Endothelial cell of umbilical vein (primary cell): Measurements from ENCODE around the gene HRH2. TPM values are rescaled to one million over a fixed set of nuclear protein-coding genes. Genes with fewer than 3 reads are reported as not detected.

Experiments used
- BruUV-seq: library from RNA; stranded (reverse); fragments of 400-500 nt; replicated peaks from 2 replicates; lab custom pipeline; 2021; lab: Mats Ljungman, UMichigan
- CTCF ChIA-PET: fragments of 300-600, 350-600 bp; sonication (Branson Sonifier 250); formaldehyde crosslinking; loops from one replicate; lab custom pipeline; 2021; ENCODE audit warnings: antibody characterized with exemption, inconsistent platforms; lab: Charles Lee
- POLR2A ChIA-PET: fragments of 300-600, 350-600 bp; sonication (Branson Sonifier 250); formaldehyde crosslinking; loops from one replicate; lab custom pipeline; 2021; ENCODE audit warnings: antibody characterized with exemption, inconsistent platforms; lab: Charles Lee
- DNase-seq: peaks from one replicate; pipeline ENCODE4 v3.0.0-alpha.2; 2011; ENCODE audit warnings: low read depth, low spot score
- FAIRE-seq: peaks from 2 replicates; lab custom pipeline; 2011; peaks lifted over from hg19 to GRCh38; lab: Jason Lieb, UNC
- H2AFZ ChIP-seq: 2 replicates; pipeline ENCODE4 v1.6.0; 2012; ENCODE audit warnings: low read depth, low read length, control low read depth, inconsistent platforms
- H3K27ac ChIP-seq: 2 replicates; pipeline ENCODE4 v1.5.1; 2011; ENCODE audit warnings: low read depth, mild to moderate bottlenecking, control low read depth, low read length, moderate library complexity; ENCODE audit not compliant: insufficient read depth
- H3K27me3 ChIP-seq, 2 experiments: 2 replicates each; pipeline versions ENCODE4 v1.6.0 to v1.6.1; 2011; ENCODE audit warnings: low read length in 2 of 2, mixed read lengths in 1 of 2; ENCODE audit not compliant: control insufficient read depth in 2 of 2, insufficient read depth in 2 of 2
- H3K36me3 ChIP-seq, 2 experiments: 2 replicates in 1 of 2; 3 replicates in 1 of 2; pipeline ENCODE4 v1.5.1; 2011; ENCODE audit warnings: low read length in 2 of 2, mild to moderate bottlenecking in 1 of 2, moderate library complexity in 1 of 2; ENCODE audit not compliant: control insufficient read depth in 2 of 2, insufficient read depth in 2 of 2; ENCODE audit errors: extremely low read depth in 1 of 2
- H3K4me1 ChIP-seq: 3 replicates; pipeline ENCODE4 v1.5.1; 2011; ENCODE audit warnings: mild to moderate bottlenecking, low read length; ENCODE audit not compliant: control insufficient read depth, insufficient read depth; ENCODE audit errors: extremely low read depth
- H3K4me2 ChIP-seq: 2 replicates; pipeline ENCODE4 v1.6.1; 2011; ENCODE audit warnings: low read length, control low read depth, mixed read lengths; ENCODE audit not compliant: insufficient read depth
- H3K4me3 ChIP-seq, 3 experiments: fragments of 200-600 bp in 1 of 3; sonication (generic), shearing (Covaris generic) in 1 of 3; replicated peaks in 1 of 3; 2 replicates each; pipeline ENCODE4 v1.5.1; 2011 to 2016; ENCODE audit warnings: control low read depth in 3 of 3, low read length in 3 of 3, mild to moderate bottlenecking in 2 of 3, inconsistent platforms in 1 of 3, low read depth in 1 of 3, moderate library complexity in 1 of 3; ENCODE audit not compliant: insufficient read depth in 1 of 3
- H3K79me2 ChIP-seq: 2 replicates; pipeline ENCODE4 v1.6.0; 2012; ENCODE audit warnings: low read length, inconsistent platforms; ENCODE audit not compliant: control insufficient read depth, insufficient read depth
- H3K9ac ChIP-seq: replicated peaks from 2 replicates; pipeline ENCODE3; 2011; ENCODE audit warnings: low read length, control low read depth; ENCODE audit not compliant: insufficient read depth; ENCODE audit errors: extremely low read depth
- H3K9me1 ChIP-seq: replicated peaks from 3 replicates; pipeline ENCODE4 v1.6.0; 2011; ENCODE audit warnings: mild to moderate bottlenecking, low read length; ENCODE audit not compliant: control insufficient read depth, insufficient read depth; ENCODE audit errors: extremely low read depth
- H3K9me3 ChIP-seq: replicated peaks from 2 replicates; pipeline ENCODE4 v1.5.1; 2012; ENCODE audit warnings: low read length, inconsistent platforms; ENCODE audit not compliant: control insufficient read depth, insufficient read depth
- H4K20me1 ChIP-seq: replicated peaks from 2 replicates; pipeline ENCODE3; 2011; ENCODE audit warnings: mild to moderate bottlenecking, low read length; ENCODE audit not compliant: control insufficient read depth, insufficient read depth; ENCODE audit errors: extremely low read depth
- CTCF ChIP-seq, 2 donors: IDR thresholded peaks; 1 replicate in 1 of 2; 2 replicates in 1 of 2; pipeline ENCODE4 v1.5.1; 2011; ENCODE audit warnings: low read length in 2 of 2, mild to moderate bottlenecking in 2 of 2, moderate library complexity in 2 of 2, control low read depth in 1 of 2, inconsistent platforms in 1 of 2, low read depth in 1 of 2; ENCODE audit not compliant: insufficient read depth in 1 of 2; ENCODE audit errors: extremely low read depth in 1 of 2
- EZH2 ChIP-seq: IDR thresholded peaks from 2 replicates; pipeline ENCODE4 v1.6.1; 2012; ENCODE audit warnings: borderline replicate concordance, low read depth, mild to moderate bottlenecking, moderate library complexity, low read length, inconsistent platforms; ENCODE audit not compliant: severe bottlenecking
- FOS ChIP-seq: IDR thresholded peaks from 2 replicates; pipeline ENCODE4 v1.6.1; 2011; ENCODE audit warnings: mild to moderate bottlenecking, low read length, moderate library complexity, borderline replicate concordance; ENCODE audit not compliant: insufficient read depth
- GATA2 ChIP-seq: IDR thresholded peaks from 2 replicates; pipeline ENCODE4 v1.7.0; 2011; ENCODE audit warnings: low read depth, mild to moderate bottlenecking, moderate library complexity, mixed read lengths, low read length; ENCODE audit not compliant: insufficient read length, insufficient read depth
- JUN ChIP-seq: IDR thresholded peaks from 2 replicates; pipeline ENCODE4 v1.6.1; 2011; ENCODE audit warnings: borderline replicate concordance, low read depth; ENCODE audit not compliant: insufficient read length, insufficient read depth
- MAX ChIP-seq: IDR thresholded peaks from 2 replicates; pipeline ENCODE4 v1.6.1; 2011; ENCODE audit not compliant: insufficient read depth, insufficient read length
- MYC ChIP-seq: IDR thresholded peaks from one replicate; pipeline ENCODE4 v1.6.1; 2011; ENCODE audit warnings: mild to moderate bottlenecking, low read depth, low read length
- POLR2A ChIP-seq: IDR thresholded peaks from 2 replicates; pipeline ENCODE4 v1.6.1; 2012; ENCODE audit warnings: low read depth, mild to moderate bottlenecking, control low read depth, low read length
- POLR2AphosphoS5 ChIP-seq: IDR thresholded peaks from 2 replicates; pipeline ENCODE4 v1.6.1; 2012; ENCODE audit warnings: low read depth, mild to moderate bottlenecking, control low read depth, low read length, moderate library complexity; ENCODE audit not compliant: insufficient read depth
- dilution Hi-C: fragments of 300-500 bp; cut with MboI; formaldehyde crosslinking; loops from one replicate; pipeline ENCODE4 v1.15.0; 2019; ENCODE audit warnings: low sequenced_read_pairs; ENCODE audit not compliant: extremely low pct_ligation_motif_present
- intact Hi-C: fragments of 100-400 bp; cut with micrococcal nuclease; formaldehyde crosslinking; loops from one replicate; pipeline ENCODE4 v1.10.0; 2022
- polyA plus RNA-seq, 4 experiments: library from polyadenylated mRNA; depleted of rRNA in 3 of 4; stranded (reverse) in 3 of 4; unstranded in 1 of 4; fragments of >200 nt; gene quantifications; 2 replicates each; pipeline versions ENCODE4 v1.2.1 to v1.2.3, GENCODE V29; 2011 to 2012; ENCODE audit warnings: missing spikeins in 1 of 4
- total RNA-seq: library from RNA; stranded (reverse); gene quantifications from 2 replicates; pipeline ENCODE4 v1.2.3, GENCODE V29; 2021

The HRH2 gene
- total and polyA plus RNA-seq, 2 donors (not counting 3 experiments of a cell fraction or from before 2014, with no cell fraction given), result not detected

DNA sequence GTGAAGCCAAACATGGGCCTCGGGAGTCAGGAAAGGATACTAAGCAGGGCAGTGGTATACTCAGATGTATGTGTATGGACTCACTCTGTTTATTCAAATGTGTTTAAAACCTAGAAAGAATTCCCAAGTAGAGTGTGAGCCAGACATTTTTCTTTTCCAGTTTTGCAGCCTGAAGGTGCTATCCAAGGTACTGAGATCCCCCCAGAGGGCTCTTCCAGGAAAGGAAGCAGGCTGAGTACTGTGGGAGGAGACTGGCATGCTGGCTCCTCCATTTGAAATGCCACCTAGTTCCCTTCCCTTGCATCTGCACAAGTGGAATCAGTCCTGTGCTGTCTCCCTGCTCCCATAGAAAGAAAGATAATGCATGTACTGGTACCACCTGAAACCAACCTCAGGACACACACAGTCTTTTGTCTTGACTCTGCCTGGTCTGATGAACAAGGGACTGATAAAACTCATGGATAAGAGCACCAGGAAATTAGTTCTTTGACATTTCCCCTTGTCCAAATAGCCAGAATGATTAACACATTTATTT lies 85.9 kb downstream of the HRH2 start:
- H3K36me3 ChIP-seq, result no peaks in the 10 kb centered on the region
- H3K9ac ChIP-seq, result no peak overlapping the region
- ChIA-PET POLR2A (no interaction called here), CTCF (no interaction called here)
- H4K20me1 ChIP-seq, result no peaks in the 10 kb centered on the region
- intact Hi-C loops (no loop called here), dilution Hi-C loops (no loop called here)
- H3K4me1 ChIP-seq, result no peaks in the 10 kb centered on the region
- no peak overlapping the region for H3K27ac ChIP-seq
- no peak overlapping the region for H3K4me3 ChIP-seq
- H3K79me2 ChIP-seq, result no peaks in the 10 kb centered on the region
- no peak overlapping the region for H2AFZ ChIP-seq
- DNase-seq (no peak), FAIRE-seq (no peak)
- H3K9me1 ChIP-seq, result no peaks in the 10 kb centered on the region
- no peak overlapping the region for H3K4me2 ChIP-seq
- TF ChIP-seq MAX (no peak), MYC (no peak), FOS (no peak), JUN (no peak), CTCF (IDR thresholded peaks at IDR 0.05; ENCODE audit: extremely low read depth in 1 of 2, insufficient read depth in 1 of 2, low read depth in 1 of 2, low read length in 2 of 2) (no peak), GATA2 (no peak), EZH2 (no peak), POLR2AphosphoS5 (no peak), POLR2A (no peak)
- H3K9me3 ChIP-seq, result no peaks in the 10 kb centered on the region
- BruUV-seq, result no TSS peak
- no peaks in the 10 kb centered on the region for H3K27me3 ChIP-seq
